Loucy (cell line): Measurements from ENCODE around the gene EPX.

Experiments used
- H2AFZ ChIP-seq: fragments of 200-600 bp; sonication (generic); 2 replicates; pipeline ENCODE4 v1.6.0; 2016; ENCODE audit warnings: antibody characterized with exemption, mild to moderate bottlenecking, low read length, moderate library complexity
- H3F3A ChIP-seq: fragments of 200-600 bp; 2 replicates; pipeline ENCODE4 v1.6.0; 2016; ENCODE audit warnings: antibody characterized with exemption, low read depth, mild to moderate bottlenecking
- H3K27me3 ChIP-seq: fragments of 200-600 bp; sonication (generic); 2 replicates; pipeline ENCODE4 v1.6.1; 2014; ENCODE audit warnings: low read length, mild to moderate bottlenecking; ENCODE audit not compliant: insufficient read depth, poor library complexity, severe bottlenecking
- H3K36me3 ChIP-seq: fragments of 200-600 bp; sonication (generic); 2 replicates; pipeline ENCODE4 v1.6.1; 2016; ENCODE audit warnings: low read length; ENCODE audit not compliant: insufficient read depth
- H3K4me1 ChIP-seq: fragments of 200-600 bp; sonication (generic); 2 replicates; pipeline ENCODE4 v1.5.1; 2014; ENCODE audit warnings: low read length, mild to moderate bottlenecking; ENCODE audit not compliant: insufficient read depth, poor library complexity, severe bottlenecking
- H3K4me2 ChIP-seq: fragments of 200-600 bp; sonication (generic); 2 replicates; pipeline ENCODE4 v1.6.0; 2014; ENCODE audit warnings: antibody characterized with exemption, low read length, low read depth, mild to moderate bottlenecking; ENCODE audit not compliant: poor library complexity, severe bottlenecking
- H3K4me3 ChIP-seq: fragments of 200-600 bp; sonication (generic); 2 replicates; pipeline ENCODE4 v1.5.1; 2014; ENCODE audit warnings: low read length, mild to moderate bottlenecking, mixed read lengths; ENCODE audit not compliant: poor library complexity, severe bottlenecking
- H3K79me2 ChIP-seq: fragments of 200-600 bp; sonication (generic); 2 replicates; pipeline ENCODE4 v1.6.1; 2014; ENCODE audit warnings: low read length; ENCODE audit not compliant: insufficient read depth
- H3K9ac ChIP-seq: fragments of 200-600 bp; sonication (generic); 2 replicates; pipeline ENCODE4 v1.6.0; 2014; ENCODE audit warnings: mild to moderate bottlenecking, low read depth, low read length, moderate library complexity; ENCODE audit not compliant: poor library complexity, severe bottlenecking
- H3K9me2 ChIP-seq: fragments of 200-600 bp; sonication (generic); replicated peaks from 2 replicates; pipeline ENCODE4 v1.6.1; 2016; ENCODE audit warnings: low read depth, low read length, mixed read lengths
- H3K9me3 ChIP-seq: fragments of 200-600 bp; sonication (generic); 2 replicates; pipeline ENCODE4 v1.6.1; 2014; ENCODE audit warnings: mild to moderate bottlenecking, antibody characterized with exemption, low read length, low read depth; ENCODE audit not compliant: insufficient read depth
- H4K20me1 ChIP-seq: fragments of 200-600 bp; sonication (generic); 2 replicates; pipeline ENCODE4 v1.6.0; 2014; ENCODE audit warnings: antibody characterized with exemption, low read length, mild to moderate bottlenecking; ENCODE audit not compliant: insufficient read depth, poor library complexity, severe bottlenecking
- CTCF ChIP-seq: fragments of 200-600 bp; sonication (generic); conservative IDR thresholded peaks from 2 replicates; pipeline ENCODE4 v1.5.1; 2014; ENCODE audit warnings: mild to moderate bottlenecking, antibody characterized with exemption, low read length
- EZH2phosphoT487 ChIP-seq: fragments of 200-600 bp; IDR thresholded peaks from 2 replicates; pipeline ENCODE4 v1.6.1; 2018; ENCODE audit warnings: antibody characterized with exemption, mild to moderate bottlenecking, moderate library complexity, borderline replicate concordance

Gene EPX

GRCh38 chr17:58189436-58190146 lies 2.9 kb upstream of the EPX start:
- H3K9me2 ChIP-seq: no peaks in the 10 kb centered on the region
- no peaks in the 10 kb centered on the region for H3K4me1 ChIP-seq
- TF ChIP-seq CTCF (no peak), EZH2phosphoT487 (no peak)
- H3K79me2 ChIP-seq: no peaks in the 10 kb centered on the region
- no peak overlapping the region for H3K4me3 ChIP-seq
- H3K4me2 ChIP-seq: no peak overlapping the region
- H3K27me3 ChIP-seq: no peaks in the 10 kb centered on the region
- H4K20me1 ChIP-seq: no peaks in the 10 kb centered on the region
- H3K9me3 ChIP-seq: no peaks in the 10 kb centered on the region
- no peak overlapping the region for H3K9ac ChIP-seq
- H3F3A ChIP-seq: no peaks in the 10 kb centered on the region
- no peak overlapping the region for H2AFZ ChIP-seq
- H3K36me3 ChIP-seq: no peaks in the 10 kb centered on the region

GRCh38 chr17:58191241-58191896 lies 1.2 kb upstream of the EPX start:
- Histone ChIP-seq H2AFZ (no peak overlapping the region), H3K9me3 (no peaks in the 10 kb centered on the region)

GRCh38 chr17:58193641-58194255 lies 1.2 kb downstream of the EPX start:
- H3F3A ChIP-seq: no peaks in the 10 kb centered on the region
- H3K4me3 ChIP-seq: no peak overlapping the region
- H3K9ac ChIP-seq: no peak overlapping the region
- H3K36me3 ChIP-seq: no peaks in the 10 kb centered on the region
- TF ChIP-seq EZH2phosphoT487 (no peak), CTCF (peak; percentile 32; the same call in 1 of the 2 replicates)
- no peaks in the 10 kb centered on the region for H3K27me3 ChIP-seq
- H2AFZ ChIP-seq: no peak overlapping the region
- no peaks in the 10 kb centered on the region for H3K9me3 ChIP-seq
- no peak overlapping the region for H3K4me2 ChIP-seq
- no peaks in the 10 kb centered on the region for H3K9me2 ChIP-seq
- no peaks in the 10 kb centered on the region for H4K20me1 ChIP-seq
- no peaks in the 10 kb centered on the region for H3K79me2 ChIP-seq
- H3K4me1 ChIP-seq: no peaks in the 10 kb centered on the region

More at GRCh38 chr17:58191241-58191896, 1.2 kb upstream of the EPX start:
- TF ChIP-seq EZH2phosphoT487 (no peak), CTCF (no peak)
- Histone ChIP-seq H3K4me3 (no peak overlapping the region), H3K9ac (no peak overlapping the region), H4K20me1 (no peaks in the 10 kb centered on the region), H3K4me1 (no peaks in the 10 kb centered on the region), H3K36me3 (no peaks in the 10 kb centered on the region), H3K27me3 (no peaks in the 10 kb centered on the region), H3K9me2 (no peaks in the 10 kb centered on the region), H3F3A (no peaks in the 10 kb centered on the region), H3K79me2 (no peaks in the 10 kb centered on the region), H3K4me2 (no peak overlapping the region)
